MCF 10A (cell line): ENCODE measurements around the gene USP54. TPM values are rescaled to one million over a fixed set of nuclear protein-coding genes. Genes with fewer than 3 reads are reported as not detected.

ENCODE experiments used
- BruUV-seq: library from RNA; stranded (reverse); fragments of 400-500 nt; replicated peaks from 2 replicates; lab custom pipeline; 2021; lab: Mats Ljungman, UMichigan
- CTCF ChIA-PET: fragments of 300-600 bp; sonication (Branson Sonifier 250); formaldehyde crosslinking; extraction: SDS; loops from one replicate; lab custom pipeline; 2021; ENCODE audit warnings: antibody characterized with exemption, inconsistent platforms; lab: Yijun Ruan, JAX
- POLR2A ChIA-PET: fragments of 300-600, 350-650 bp; sonication (Branson Sonifier 250); formaldehyde crosslinking; extraction: SDS; loops from one replicate; lab custom pipeline; 2020; ENCODE audit warnings: antibody characterized with exemption, inconsistent platforms; lab: Yijun Ruan, JAX
- DNase-seq: peaks from one replicate; pipeline ENCODE4 v3.0.0-alpha.2; 2018; ENCODE audit not compliant: unreplicated experiment
- H3K27ac Mint-ChIP-seq: one replicate; pipeline ENCODE4 v1.8.0; 2022; ENCODE audit warnings: mild to moderate bottlenecking, low read depth, mixed read lengths; ENCODE audit not compliant: unreplicated experiment
- H3K27me3 Mint-ChIP-seq: one replicate; pipeline ENCODE4 v1.8.0; 2022; ENCODE audit warnings: mixed read lengths; ENCODE audit not compliant: insufficient read depth, unreplicated experiment
- H3K36me3 Mint-ChIP-seq: one replicate; pipeline ENCODE4 v1.8.0; 2022; ENCODE audit warnings: mild to moderate bottlenecking, moderate library complexity, mixed read lengths; ENCODE audit not compliant: insufficient read depth, unreplicated experiment
- H3K4me1 Mint-ChIP-seq: one replicate; pipeline ENCODE4 v1.8.0; 2022; ENCODE audit warnings: mixed read lengths; ENCODE audit not compliant: insufficient read depth, unreplicated experiment
- H3K4me3 Mint-ChIP-seq: one replicate; pipeline ENCODE4 v1.8.0; 2022; ENCODE audit warnings: mild to moderate bottlenecking, moderate library complexity, mixed read lengths; ENCODE audit not compliant: unreplicated experiment
- H3K9me3 Mint-ChIP-seq: one replicate; pipeline ENCODE4 v1.8.0; 2022; ENCODE audit warnings: mixed read lengths; ENCODE audit not compliant: unreplicated experiment
- CTCF ChIP-seq: fragments of 200-600 bp; IDR thresholded peaks from one replicate; pipeline ENCODE4 v1.8.0; 2022; ENCODE audit warnings: antibody characterized with exemption, mild to moderate bottlenecking; ENCODE audit not compliant: unreplicated experiment
- intact Hi-C: fragments of 100-400 bp; cut with micrococcal nuclease; formaldehyde crosslinking; loops from 2 replicates; pipeline ENCODE4 v1.14.1; 2022
- total RNA-seq: library from RNA; stranded (reverse); gene quantifications from 2 replicates; pipeline ENCODE4 v1.2.3, GENCODE V29; 2022

USP54 gene
- total RNA-seq, 1 experiment from 2014 or later: 19.6 TPM

GRCh38 chr10:73556855-73557254, 34.3 kb downstream of the USP54 start:
- no peak overlapping the region for H3K4me3 Mint-ChIP-seq
- POLR2A ChIA-PET: no interaction called here

GRCh38 chr10:73554721-73555120, 36.4 kb downstream of the USP54 start:
- no TSS peak for BruUV-seq
- H3K27ac Mint-ChIP-seq: no peak overlapping the region
- no peak for DNase-seq
- no peak for TF ChIP-seq CTCF
- H3K4me1 Mint-ChIP-seq: peaks cover 17% of the 10 kb centered on the region
- no peaks in the 10 kb centered on the region for H3K9me3 Mint-ChIP-seq
- H3K27me3 Mint-ChIP-seq: no peaks in the 10 kb centered on the region
- peaks cover 12% of the 10 kb centered on the region for H3K36me3 Mint-ChIP-seq
- H3K4me3 Mint-ChIP-seq: no peak overlapping the region
- CTCF ChIA-PET: interaction anchor here (1.0 kb wide), 1 partner anchor 25 kb away, joined by 5 read pairs; no protein-coding TSS in a partner anchor
- intact Hi-C loops: no loop called here
- POLR2A ChIA-PET: interaction anchor here (1.2 to 1.8 kb wide), 3 partner anchors 19 to 71 kb away, joined by 3 to 6 read pairs (median 3); no protein-coding TSS in a partner anchor

More at GRCh38 chr10:73556855-73557254, 34.3 kb downstream of the USP54 start:
- no peak overlapping the region for H3K27ac Mint-ChIP-seq
- no peaks in the 10 kb centered on the region for H3K9me3 Mint-ChIP-seq
- CTCF ChIA-PET: no interaction called here
- TF ChIP-seq CTCF: no peak
- intact Hi-C loops: no loop called here
- BruUV-seq: no TSS peak
- peaks cover 24% of the 10 kb centered on the region for H3K36me3 Mint-ChIP-seq
- no peaks in the 10 kb centered on the region for H3K27me3 Mint-ChIP-seq
- peaks cover 17% of the 10 kb centered on the region for H3K4me1 Mint-ChIP-seq
- no peak for DNase-seq

GRCh38 chr10:73553761-73554160, 37.4 kb downstream of the USP54 start:
- no peaks in the 10 kb centered on the region for H3K9me3 Mint-ChIP-seq
- H3K4me1 Mint-ChIP-seq: peaks cover 17% of the 10 kb centered on the region
- ChIA-PET CTCF (interaction anchor here (1.0 to 3.6 kb wide), 2 partner anchors 24 to 25 kb away, joined by 5 to 12 read pairs; no protein-coding TSS in a partner anchor), POLR2A (interaction anchor here (1.8 to 2.0 kb wide), 2 partner anchors 20 to 24 kb away, joined by 6 to 7 read pairs; no protein-coding TSS in a partner anchor)
- BruUV-seq: no TSS peak
- H3K27me3 Mint-ChIP-seq: no peaks in the 10 kb centered on the region
- peaks cover 9% of the 10 kb centered on the region for H3K36me3 Mint-ChIP-seq
- no peak overlapping the region for H3K27ac Mint-ChIP-seq
- peak overlapping the region; percentile 32 for H3K4me3 Mint-ChIP-seq
- intact Hi-C loops: no loop called here
- TF ChIP-seq CTCF: no peak
- no peak for DNase-seq

- H3K4me1 Mint-ChIP-seq: peaks cover 17% of the 10 kb centered on the region
- POLR2A ChIA-PET: interaction anchor here (0.5 to 2.0 kb wide), 2 partner anchors 24 to 80 kb away, joined by 4 to 7 read pairs; no protein-coding TSS in a partner anchor
- H3K9me3 Mint-ChIP-seq: no peaks in the 10 kb centered on the region
- intact Hi-C loops: no loop called here
- no TSS peak for BruUV-seq
- TF ChIP-seq CTCF: no peak
- no peak for DNase-seq
- H3K4me3 Mint-ChIP-seq: peak overlapping the region; percentile 32
- CTCF ChIA-PET: interaction anchor here (3.6 kb wide), 1 partner anchor 24 kb away, joined by 12 read pairs; no protein-coding TSS in a partner anchor
- peak overlapping the region; percentile 28 for H3K27ac Mint-ChIP-seq
- H3K36me3 Mint-ChIP-seq: peaks cover 9% of the 10 kb centered on the region
- no peaks in the 10 kb centered on the region for H3K27me3 Mint-ChIP-seq
These were observed 38.1 kb downstream of the USP54 start for GRCh38 chr10:73552819-73553715.
